HT1080 (cell line): ENCODE data around the gene ATP11B. TPM values are rescaled to one million over a fixed set of nuclear protein-coding genes. Genes with fewer than 3 reads are reported as not detected.

Experiments used
- DNase-seq: peaks from one replicate; pipeline ENCODE4 v3.0.0-alpha.2; 2015; ENCODE audit warnings: low read depth
- total RNA-seq: library from RNA; depleted of rRNA; stranded (reverse); fragments of >200 nt; shearing (Covaris generic); gene quantifications from 2 replicates; pipeline ENCODE4 v1.2.3, GENCODE V29; 2014; rRNA removed

The ATP11B gene
- total RNA-seq, 1 experiment from 2014 or later, result 41.8 TPM

- DNase-seq, result no peak
Measured at GRCh38 chr3:182948305-182948704, 155.0 kb downstream of the ATP11B start.

GRCh38 chr3:182949688-182950087 is 156.4 kb downstream of the ATP11B start:
- DNase-seq, result no peak

- no peak for DNase-seq
Measured at GRCh38 chr3:182954553-182955235, 161.4 kb downstream of the ATP11B start.

- DNase-seq, result no peak
Measured at GRCh38 chr3:182957226-182957625, 163.9 kb downstream of the ATP11B start.

GRCh38 chr3:182957676-182958266 is 164.5 kb downstream of the ATP11B start:
- no peak for DNase-seq

GRCh38 chr3:182959474-182960350 is 166.4 kb downstream of the ATP11B start:
- DNase-seq, result no peak

GRCh38 chr3:182962166-182962565 is 168.9 kb downstream of the ATP11B start:
- DNase-seq, result no peak

GRCh38 chr3:182964179-182964578 is 170.9 kb downstream of the ATP11B start:
- DNase-seq, result no peak

- no peak for DNase-seq
Measured at GRCh38 chr3:182965861-182966366, 172.6 kb downstream of the ATP11B start.

- DNase-seq, result no peak
Measured at GRCh38 chr3:182967218-182968204, 174.2 kb downstream of the ATP11B start.

- peak; percentile 76 for DNase-seq
Measured at GRCh38 chr3:182969277-182969676, 176.0 kb downstream of the ATP11B start.

GRCh38 chr3:182969853-182970252 is 176.5 kb downstream of the ATP11B start:
- DNase-seq, result no peak

GRCh38 chr3:182970811-182971418 is 177.6 kb downstream of the ATP11B start:
- no peak for DNase-seq

Other genes with a start within 250 kb of the ATP11B start
- 34.9 and 51.8 TPM in 2 replicates for gene DCUN1D1, start 187.0 kb downstream of the ATP11B start, total RNA-seq